B cell (primary cell): ENCODE data around the gene CD79A.

ENCODE experiments used
- EZH2 ChIP-seq: IDR thresholded peaks from 2 replicates; pipeline ENCODE4 v1.6.1; 2012; ENCODE audit warnings: borderline replicate concordance, low read depth, mild to moderate bottlenecking, moderate library complexity, low read length; ENCODE audit not compliant: insufficient read depth, poor library complexity, severe bottlenecking
- TF ChIP-seq, protein P1 (sequence below): fragments of 200-600 bp; IDR thresholded peaks from one replicate; pipeline ENCODE4 v1.8.0; 2022; ENCODE audit warnings: antibody characterized with exemption, mild to moderate bottlenecking

DNA sequence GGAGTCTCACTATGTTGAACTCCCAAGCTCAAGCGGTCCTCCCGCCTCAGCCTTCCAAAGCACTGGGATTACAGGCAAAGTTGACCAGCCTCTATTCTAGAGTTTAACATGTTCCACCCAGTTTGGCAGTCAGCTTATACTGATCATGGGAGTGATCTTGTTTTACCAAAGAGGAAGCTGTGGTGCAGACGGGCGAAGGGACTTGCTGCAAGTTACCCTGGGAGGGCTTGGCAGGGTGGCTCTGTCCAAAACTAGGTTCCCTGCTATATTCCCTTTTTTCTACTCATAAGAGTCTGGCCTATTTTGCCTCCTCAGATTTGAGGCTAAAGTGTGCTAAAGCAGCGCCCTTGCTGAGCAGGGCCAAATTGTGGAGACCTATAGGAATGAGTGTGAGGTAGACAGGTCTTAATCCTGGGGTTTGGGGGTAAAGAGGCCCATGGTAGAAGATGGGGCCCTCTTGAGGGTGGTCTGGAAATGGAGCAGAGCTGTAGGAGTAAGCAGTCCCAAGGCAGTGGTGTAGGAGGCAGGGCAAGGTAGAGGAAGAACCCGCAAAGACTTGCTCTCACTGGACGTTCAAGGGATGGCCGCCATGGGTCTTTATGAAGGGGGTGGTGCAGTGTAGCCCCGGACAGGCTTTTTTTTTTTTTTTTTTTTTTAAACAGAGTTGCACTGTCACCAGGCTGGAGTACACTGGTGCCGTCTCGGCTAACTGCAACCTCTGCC, 13.7 kb upstream of the CD79A start:
- TF ChIP-seq, protein P1, sequence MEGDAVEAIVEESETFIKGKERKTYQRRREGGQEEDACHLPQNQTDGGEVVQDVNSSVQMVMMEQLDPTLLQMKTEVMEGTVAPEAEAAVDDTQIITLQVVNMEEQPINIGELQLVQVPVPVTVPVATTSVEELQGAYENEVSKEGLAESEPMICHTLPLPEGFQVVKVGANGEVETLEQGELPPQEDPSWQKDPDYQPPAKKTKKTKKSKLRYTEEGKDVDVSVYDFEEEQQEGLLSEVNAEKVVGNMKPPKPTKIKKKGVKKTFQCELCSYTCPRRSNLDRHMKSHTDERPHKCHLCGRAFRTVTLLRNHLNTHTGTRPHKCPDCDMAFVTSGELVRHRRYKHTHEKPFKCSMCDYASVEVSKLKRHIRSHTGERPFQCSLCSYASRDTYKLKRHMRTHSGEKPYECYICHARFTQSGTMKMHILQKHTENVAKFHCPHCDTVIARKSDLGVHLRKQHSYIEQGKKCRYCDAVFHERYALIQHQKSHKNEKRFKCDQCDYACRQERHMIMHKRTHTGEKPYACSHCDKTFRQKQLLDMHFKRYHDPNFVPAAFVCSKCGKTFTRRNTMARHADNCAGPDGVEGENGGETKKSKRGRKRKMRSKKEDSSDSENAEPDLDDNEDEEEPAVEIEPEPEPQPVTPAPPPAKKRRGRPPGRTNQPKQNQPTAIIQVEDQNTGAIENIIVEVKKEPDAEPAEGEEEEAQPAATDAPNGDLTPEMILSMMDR, result no peak
- TF ChIP-seq EZH2, result no peak
